Measurements from ENCODE around the gene CNKSR3. TPM values are rescaled to one million over a fixed set of nuclear protein-coding genes. Genes with fewer than 3 reads are reported as not detected.

CNKSR3 gene
- polyA plus RNA-seq, 1 of the 3 experiments (the other 2 are of a cell fraction), result 1.6 TPM

GRCh38 chr6:154474648-154475428 is 35.6 kb downstream of the CNKSR3 start:
- Histone ChIP-seq H3K27me3 (ENCODE audit: insufficient read depth) (no peaks in the 10 kb centered on the region), H3K4me1 (ENCODE audit: control insufficient read depth in 1 of 2, insufficient read depth in 2 of 2, low read depth in 1 of 2, low read length in 1 of 2) (peaks cover 11 to 17% of the 10 kb centered on the region in 2 experiments; a peak in 3 of 4 replicates), H2AFZ (ENCODE audit: low read depth) (no peak overlapping the region), H3K36me3 (replicated peaks in 1 of 2; ENCODE audit: control insufficient read depth in 1 of 2, insufficient read depth in 2 of 2, low read length in 1 of 2) (no peaks in the 10 kb centered on the region), H3K9me3 (no peaks in the 10 kb centered on the region), H3K79me2 (ENCODE audit: insufficient read depth) (peaks cover 16% of the 10 kb centered on the region), H3K9ac (no peak overlapping the region; the same call in 1 of the 2 replicates), H3F3A (replicated peaks; ENCODE audit: insufficient read depth) (peaks cover 11% of the 10 kb centered on the region), H4K20me1 (ENCODE audit: insufficient read depth) (no peaks in the 10 kb centered on the region), H3K4me2 (no peak overlapping the region), H3K27ac (ENCODE audit: low read depth in 2 of 2, low read length in 1 of 2) (peak overlapping the region in 1 of 2 experiments; percentile 75; a peak in 2 of 4 replicates), H3K9me2 (no peaks in the 10 kb centered on the region), H3K4me3 (ENCODE audit: low read depth in 2 of 2, low read length in 1 of 2) (no peak overlapping the region)
- ChIA-PET CTCF (interaction anchor here (0.7 kb wide), 1 partner anchor 46 kb away, joined by 3 read pairs; no protein-coding TSS in a partner anchor), POLR2A (no interaction called here)
- no peak for DNase-seq
- 83% methylated on average over 12 of the region's 12 CpGs for WGBS (ENCODE audit: low lambda C conversion rate)
- TF ChIP-seq USF2 (IDR thresholded peaks at IDR 0.05; ENCODE audit: borderline replicate concordance, low read depth, low read length) (no peak), FOXM1 (IDR thresholded peaks at IDR 0.05; ENCODE audit: low read depth) (no peak), NFIC (IDR thresholded peaks at IDR 0.05; ENCODE audit: borderline replicate concordance) (peak; percentile 70), YY1 (IDR thresholded peaks at IDR 0.05; ENCODE audit: low read depth) (no peak), RXRA (IDR thresholded peaks at IDR 0.05; ENCODE audit: borderline replicate concordance, low read depth) (no peak), TEAD4 (IDR thresholded peaks at IDR 0.05; ENCODE audit: borderline replicate concordance, insufficient read depth) (no peak), GATA2 (CRISPR knock-in tag; IDR thresholded peaks at IDR 0.05) (no peak), RFX5 (IDR thresholded peaks at IDR 0.05; ENCODE audit: low read length) (no peak), CTCF (IDR thresholded peaks at IDR 0.05) (no peak), MAX (IDR thresholded peaks at IDR 0.05; ENCODE audit: low read depth) (0 out of 2 replicates have a peak, but pooled peaks have one; percentile 14), PBX3 (IDR thresholded peaks at IDR 0.05) (peak; percentile 55), TAF1 (IDR thresholded peaks at IDR 0.05; ENCODE audit: borderline replicate concordance, low read depth, low read length) (no peak), CHD2 (IDR thresholded peaks at IDR 0.05; ENCODE audit: low read length, partially characterized antibody) (no peak), USF1 (IDR thresholded peaks at IDR 0.05; ENCODE audit: borderline replicate concordance, low read depth) (no peak), FOXJ3 (CRISPR knock-in tag; IDR thresholded peaks at IDR 0.05) (no peak), GABPA (IDR thresholded peaks at IDR 0.05; ENCODE audit: low read depth) (no peak), NRF1 (IDR thresholded peaks at IDR 0.05; ENCODE audit: low read depth, low read length) (no peak), TCF12 (IDR thresholded peaks at IDR 0.05) (peak; percentile 43), ZBTB33 (IDR thresholded peaks at IDR 0.05; ENCODE audit: borderline replicate concordance, low read depth) (no peak), FOSL2 (IDR thresholded peaks at IDR 0.05; ENCODE audit: borderline replicate concordance, low read depth) (peak; percentile 70; the same call in 1 of the 2 replicates), EP300 (IDR thresholded peaks at IDR 0.05; ENCODE audit: borderline replicate concordance in 1 of 2, low read depth in 1 of 2, low read length in 1 of 2) (0 out of 4 replicates have a peak, but pooled peaks of 1 of the 2 experiments have one; percentile 16), JUND (IDR thresholded peaks at IDR 0.05) (peak; percentile 55), IRF3 (IDR thresholded peaks at IDR 0.05; ENCODE audit: low read depth, low read length) (no peak), MXI1 (IDR thresholded peaks at IDR 0.05; ENCODE audit: low read depth, low read length) (no peak)
